ENCODE results near the gene TMED10.

TMED10 gene

DNA sequence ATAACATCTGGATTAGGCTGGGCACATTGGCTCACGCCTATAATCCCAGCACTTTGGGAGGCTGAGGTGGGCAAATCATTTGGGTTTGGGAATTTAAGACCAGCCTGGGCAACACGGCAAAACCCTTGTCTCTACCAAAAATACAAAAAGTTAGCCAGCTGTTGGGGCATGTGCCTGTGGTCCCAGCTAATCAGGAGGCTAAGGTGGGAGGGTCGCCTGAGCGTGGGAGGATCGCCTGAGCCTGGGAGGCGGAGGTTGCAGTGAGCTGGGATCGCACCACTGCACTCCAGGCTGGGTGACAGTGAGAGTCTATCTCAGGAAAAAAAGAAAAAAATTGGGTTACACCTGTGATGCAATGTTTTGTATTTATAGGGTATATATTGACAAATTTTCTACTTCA is 54.9 kb downstream of the TMED10 start:
- no peak for TF ChIP-seq POLR2A (IDR thresholded peaks at IDR 0.05; ENCODE audit: low read depth, low read length)
- DNase-seq (ENCODE audit: insufficient read length, low spot score) (no peak), FAIRE-seq (no peak)

DNA sequence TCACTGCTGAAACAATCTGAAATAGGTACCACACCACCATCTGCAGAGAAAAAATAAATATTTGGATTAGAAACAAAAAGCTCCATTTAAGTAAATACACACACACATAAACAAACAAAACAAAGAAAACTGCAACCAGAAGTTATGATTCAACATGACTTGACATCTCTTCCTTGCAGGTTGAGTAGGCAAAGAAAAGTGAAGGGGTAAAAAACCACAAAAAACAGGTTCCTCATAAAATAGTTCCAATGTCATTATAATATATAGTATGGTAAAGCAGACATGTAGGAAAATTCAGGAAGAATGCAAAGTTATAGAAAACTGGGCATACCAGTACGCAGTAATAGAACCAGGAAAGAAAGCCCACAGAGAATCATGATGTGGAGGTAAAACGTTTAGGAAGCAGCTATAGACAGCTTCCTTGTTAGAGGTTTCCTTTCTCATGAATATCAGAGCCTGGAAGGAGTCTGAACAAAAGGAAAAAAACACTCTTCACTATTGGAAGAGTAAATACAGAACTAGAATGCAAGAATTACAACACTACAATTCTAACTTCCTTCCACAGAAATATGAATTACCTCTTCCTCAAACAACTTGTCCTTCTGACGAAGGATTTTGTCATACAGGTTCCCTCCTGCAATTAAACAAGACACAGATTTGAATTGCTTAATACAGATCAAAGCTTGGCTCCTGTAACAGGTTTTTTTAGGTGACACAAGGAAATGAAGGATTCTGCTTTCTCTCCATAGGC is 55.7 kb downstream of the TMED10 start:
- no peak for TF ChIP-seq POLR2A (IDR thresholded peaks at IDR 0.05; ENCODE audit: low read depth, low read length)
- DNase-seq (ENCODE audit: insufficient read length, low spot score) (no peak), FAIRE-seq (no peak)

DNA sequence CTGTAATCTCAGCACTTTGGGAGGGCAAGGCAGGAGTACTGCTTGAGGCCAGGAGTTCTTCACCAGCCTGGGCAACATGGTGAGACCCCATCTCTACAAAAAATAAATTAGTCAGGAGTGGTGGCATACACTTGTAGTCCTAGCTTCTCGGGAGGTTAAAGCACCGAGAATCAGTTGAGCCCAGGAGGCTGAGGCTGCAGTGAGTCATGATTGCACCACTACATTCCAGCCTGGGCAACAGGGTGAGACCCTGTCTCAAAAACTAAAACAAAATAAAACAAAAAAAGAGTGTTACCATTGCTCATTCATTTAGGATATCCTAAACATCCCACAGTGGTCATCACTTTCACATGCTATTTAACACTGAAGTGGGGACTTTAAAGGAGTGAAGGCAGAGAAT is 57.4 kb downstream of the TMED10 start:
- FAIRE-seq (no peak), DNase-seq (ENCODE audit: insufficient read length, low spot score) (no peak)
- no peak for TF ChIP-seq POLR2A (IDR thresholded peaks at IDR 0.05; ENCODE audit: low read depth, low read length)

DNA sequence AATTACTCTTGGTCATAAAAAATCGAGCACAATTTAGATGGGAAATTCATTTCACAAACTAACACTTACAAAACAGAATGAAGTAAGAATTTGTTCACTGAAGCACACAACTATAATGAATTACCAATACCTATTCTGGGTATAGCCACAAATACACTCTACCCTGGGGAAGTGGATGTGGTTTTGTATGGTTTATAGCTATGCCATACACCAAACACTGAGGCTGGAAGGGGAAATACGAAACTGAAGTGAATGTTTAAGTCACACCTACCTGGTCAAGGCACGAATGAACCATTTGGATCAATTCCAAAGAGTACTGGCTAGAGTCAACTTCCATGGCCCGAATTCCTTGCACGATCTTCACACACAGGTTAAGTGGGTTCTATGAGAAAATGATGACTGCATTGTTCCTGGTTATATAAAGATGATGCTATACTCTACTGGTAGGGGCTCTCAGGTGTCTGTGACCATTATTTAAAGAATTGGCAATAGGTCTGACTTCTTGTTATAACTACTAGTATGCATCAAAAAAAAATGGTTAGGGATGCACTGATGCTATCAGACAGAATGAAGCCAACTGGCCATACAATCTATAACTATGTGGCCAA is 62.4 kb downstream of the TMED10 start:
- no peak for TF ChIP-seq POLR2A (IDR thresholded peaks at IDR 0.05; ENCODE audit: low read depth, low read length)
- DNase-seq (ENCODE audit: insufficient read length, low spot score) (no peak), FAIRE-seq (no peak)

DNA sequence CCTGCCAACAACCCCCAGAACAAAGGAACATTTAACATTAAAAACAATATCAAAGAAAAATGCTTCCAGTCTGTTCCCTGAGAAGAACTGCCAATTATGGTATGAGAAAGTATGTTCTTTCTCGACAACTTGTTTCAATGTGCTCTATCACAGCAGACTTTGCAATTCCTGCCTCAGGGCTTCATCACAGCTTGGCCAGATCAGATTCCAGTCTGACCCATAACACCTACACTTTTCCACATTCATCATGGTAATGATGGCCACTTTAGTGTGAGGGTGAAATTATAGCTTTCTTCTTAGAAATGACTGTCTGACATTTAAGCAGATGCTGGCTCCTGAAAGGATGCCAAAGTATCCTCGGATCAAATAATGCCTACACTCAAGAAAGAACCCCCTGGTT is 66.5 kb downstream of the TMED10 start:
- no peak for TF ChIP-seq POLR2A (IDR thresholded peaks at IDR 0.05; ENCODE audit: low read depth, low read length)
- DNase-seq (ENCODE audit: insufficient read length, low spot score) (no peak), FAIRE-seq (no peak)

DNA sequence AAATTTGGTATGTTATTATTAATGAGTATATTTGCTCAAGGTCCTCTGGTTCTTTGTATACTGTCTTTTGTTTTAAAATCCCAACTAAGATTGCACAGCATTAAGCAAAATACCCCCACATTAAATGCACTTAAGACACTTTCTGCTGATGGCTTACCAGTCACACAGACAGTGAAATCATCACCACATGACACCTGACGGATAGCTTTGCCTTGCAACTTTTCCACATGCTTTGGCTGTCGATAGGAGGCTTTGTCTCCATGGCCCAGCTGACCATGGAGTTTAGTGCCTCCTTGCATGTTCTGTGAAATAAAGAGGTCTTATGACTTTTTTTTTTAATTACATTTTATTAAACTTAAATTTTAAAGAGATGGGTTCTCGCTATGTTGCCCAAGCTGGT is 69.2 kb downstream of the TMED10 start:
- no peak for TF ChIP-seq POLR2A (IDR thresholded peaks at IDR 0.05; ENCODE audit: low read depth, low read length)
- DNase-seq (ENCODE audit: insufficient read length, low spot score), result no peak
- no peak for FAIRE-seq

DNA sequence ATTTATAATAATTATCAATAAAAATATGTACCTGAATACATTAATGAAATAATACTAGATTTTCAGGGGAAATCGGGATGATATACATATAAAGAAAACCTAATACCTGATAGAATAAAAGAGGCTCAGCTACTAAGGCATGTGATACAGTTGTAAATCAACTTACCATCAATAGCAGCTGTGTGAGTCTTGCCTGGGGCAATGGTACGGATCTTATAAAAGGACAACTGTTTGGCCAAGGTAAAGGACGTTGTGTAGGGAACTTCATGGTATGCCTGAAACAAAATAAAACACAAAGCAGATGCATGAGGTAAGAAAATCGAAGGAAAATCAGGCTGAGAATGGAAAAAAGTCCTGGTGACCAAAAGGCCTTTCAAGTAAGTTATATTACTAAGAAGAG is 74.9 kb downstream of the TMED10 start:
- DNase-seq (ENCODE audit: insufficient read length, low spot score) (no peak), FAIRE-seq (no peak)
- TF ChIP-seq POLR2A (IDR thresholded peaks at IDR 0.05; ENCODE audit: low read depth, low read length), result no peak

DNA sequence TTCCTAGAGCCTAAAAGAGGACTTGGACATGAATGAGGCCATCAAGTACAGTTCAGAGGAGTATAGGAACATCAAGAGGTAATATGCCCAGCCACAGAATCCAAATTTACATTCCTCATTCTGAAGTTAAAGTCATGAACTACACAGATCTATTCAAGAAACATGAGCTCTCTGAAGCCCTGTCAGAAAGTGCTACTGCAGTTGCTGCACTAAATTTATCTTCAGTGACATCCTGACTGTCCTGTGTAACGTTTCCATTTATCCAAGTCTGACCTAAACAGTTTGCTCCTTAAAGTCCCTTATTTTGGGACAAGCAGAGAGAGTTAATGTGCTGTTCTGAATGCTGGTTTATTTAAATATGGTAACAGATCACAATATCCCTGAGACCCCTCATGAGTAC is 77.7 kb downstream of the TMED10 start:
- no peak for DNase-seq (ENCODE audit: insufficient read length, low spot score)
- no peak for FAIRE-seq
- no peak for TF ChIP-seq POLR2A (IDR thresholded peaks at IDR 0.05; ENCODE audit: low read depth, low read length)

DNA sequence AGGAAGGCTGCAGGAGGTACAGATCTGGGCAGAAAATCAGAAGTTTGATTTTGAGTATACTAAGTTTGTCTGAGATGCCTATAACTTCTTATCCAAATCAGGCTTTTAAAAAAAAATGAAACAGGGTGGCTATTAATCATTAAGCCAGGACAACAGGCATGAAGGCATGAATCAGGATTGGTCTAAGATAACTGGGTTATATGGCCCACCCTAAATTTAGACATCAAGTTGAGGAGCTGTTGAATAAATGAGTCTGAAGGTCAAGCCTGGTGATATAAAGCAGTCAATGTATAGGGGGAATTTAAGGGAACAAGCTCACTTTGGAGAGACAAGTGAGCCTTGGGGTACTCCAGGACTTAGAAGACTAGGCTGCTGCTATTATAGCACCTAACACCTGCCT is 78.2 kb downstream of the TMED10 start:
- TF ChIP-seq POLR2A (IDR thresholded peaks at IDR 0.05; ENCODE audit: low read depth, low read length), result no peak
- no peak for FAIRE-seq
- DNase-seq (ENCODE audit: insufficient read length, low spot score), result no peak

DNA sequence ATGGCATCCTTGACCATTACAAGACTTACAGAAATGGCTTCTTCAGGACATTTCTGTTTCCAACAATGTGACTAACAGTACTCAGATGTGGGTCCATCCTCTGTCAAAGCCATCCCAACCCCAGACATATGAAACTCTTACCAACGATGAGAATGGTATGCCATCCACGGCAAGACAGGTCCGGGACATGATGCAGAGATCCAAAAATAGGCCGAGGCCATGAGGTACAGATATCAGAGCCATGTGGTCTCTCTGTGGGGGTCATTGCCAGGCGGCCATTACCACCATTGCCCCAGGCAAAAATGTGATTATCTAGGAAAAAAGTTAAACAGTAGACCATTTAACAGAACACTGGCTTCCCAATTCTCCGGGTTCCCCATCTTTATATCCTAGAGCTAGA is 79.5 kb downstream of the TMED10 start:
- FAIRE-seq, result no peak
- TF ChIP-seq POLR2A (IDR thresholded peaks at IDR 0.05; ENCODE audit: low read depth, low read length), result no peak
- no peak for DNase-seq (ENCODE audit: insufficient read length, low spot score)

DNA sequence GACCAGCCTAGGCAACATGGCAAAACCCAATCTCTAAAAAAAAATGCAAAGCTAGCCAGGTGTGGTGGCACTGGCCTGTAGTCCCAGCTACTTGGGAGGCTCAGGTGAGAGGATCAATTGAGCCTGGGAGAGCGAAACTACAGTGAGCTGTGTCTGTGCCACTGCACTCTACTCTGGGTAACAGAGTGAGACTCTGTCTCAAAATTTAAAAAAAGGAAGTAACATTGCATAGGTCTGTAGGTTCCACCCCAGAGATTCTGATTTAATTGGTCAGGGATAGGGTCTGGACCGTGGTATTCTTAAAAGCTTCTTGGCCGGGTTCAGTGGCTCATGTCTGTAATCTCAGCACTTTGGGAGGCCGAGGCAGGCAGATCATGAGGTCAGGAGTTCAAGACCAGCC is 80.7 kb downstream of the TMED10 start:
- FAIRE-seq (no peak), DNase-seq (ENCODE audit: insufficient read length, low spot score) (no peak)
- TF ChIP-seq POLR2A (IDR thresholded peaks at IDR 0.05; ENCODE audit: low read depth, low read length), result no peak

DNA sequence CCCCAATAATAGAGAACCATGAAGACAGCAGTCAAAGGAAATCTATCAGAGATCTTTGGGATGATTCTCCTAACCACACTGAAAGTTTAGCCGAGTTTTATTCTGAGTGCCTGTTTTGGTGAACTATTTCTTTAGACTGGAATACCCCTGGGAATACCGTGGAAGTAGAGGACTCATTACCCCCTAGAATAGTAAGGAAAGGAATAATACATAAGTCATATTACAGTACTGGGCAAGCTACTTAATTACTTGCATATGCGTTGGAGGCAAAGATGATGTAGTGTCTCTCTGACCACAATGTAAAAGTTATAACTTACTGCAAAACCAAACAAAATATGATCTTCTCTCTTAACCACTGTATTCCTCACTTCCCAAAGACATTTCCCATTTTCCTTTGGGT is 81.5 kb downstream of the TMED10 start:
- TF ChIP-seq POLR2A (IDR thresholded peaks at IDR 0.05; ENCODE audit: low read depth, low read length), result no peak
- no peak for FAIRE-seq

DNA sequence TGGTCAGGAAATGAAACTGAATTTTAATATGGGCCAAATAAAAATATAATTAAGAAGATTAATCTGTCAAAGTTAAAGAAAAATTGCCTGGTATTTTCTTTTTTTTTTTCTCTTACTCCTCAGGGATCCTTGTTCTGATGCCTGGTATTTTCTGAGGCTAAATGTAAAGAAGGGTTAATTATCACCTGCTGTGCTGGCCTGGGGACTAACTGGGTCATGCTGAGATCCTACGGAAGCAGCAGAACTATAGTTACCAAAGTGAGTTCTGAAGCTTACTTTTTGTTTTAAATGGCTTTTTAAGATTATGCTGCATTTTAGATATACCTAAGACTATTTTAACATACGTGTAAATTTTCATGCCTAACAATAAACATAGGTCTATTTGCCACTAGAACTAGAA is 83.7 kb downstream of the TMED10 start:
- DNase-seq (ENCODE audit: insufficient read length, low spot score) (no peak), FAIRE-seq (no peak)
- no peak for TF ChIP-seq POLR2A (IDR thresholded peaks at IDR 0.05; ENCODE audit: low read depth, low read length)

More for the DNA sequence above, 81.5 kb downstream of the TMED10 start:
- no peak for DNase-seq (ENCODE audit: insufficient read length, low spot score)

DNA sequence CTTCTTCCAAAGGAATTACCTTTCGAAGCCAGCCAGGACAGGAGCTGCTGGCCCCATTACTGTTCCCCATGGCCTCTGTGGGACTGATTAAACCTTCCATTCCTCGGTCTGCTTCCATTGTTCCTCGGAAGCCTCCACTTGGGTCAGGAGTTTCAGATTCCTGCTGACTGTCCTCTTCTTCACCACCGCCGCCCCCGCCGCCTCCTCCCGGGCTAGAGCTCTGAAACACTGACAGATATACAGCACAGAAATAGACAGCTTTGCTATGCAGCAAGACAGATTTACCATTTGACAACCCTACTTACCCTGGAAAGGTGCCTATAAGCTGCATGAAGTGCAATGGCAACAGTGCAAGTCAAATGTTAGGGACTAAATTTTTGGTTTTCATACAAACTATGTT is 85.2 kb downstream of the TMED10 start:
- no peak for FAIRE-seq
- TF ChIP-seq POLR2A (IDR thresholded peaks at IDR 0.05; ENCODE audit: low read depth, low read length), result no peak
- no peak for DNase-seq (ENCODE audit: insufficient read length, low spot score)

DNA sequence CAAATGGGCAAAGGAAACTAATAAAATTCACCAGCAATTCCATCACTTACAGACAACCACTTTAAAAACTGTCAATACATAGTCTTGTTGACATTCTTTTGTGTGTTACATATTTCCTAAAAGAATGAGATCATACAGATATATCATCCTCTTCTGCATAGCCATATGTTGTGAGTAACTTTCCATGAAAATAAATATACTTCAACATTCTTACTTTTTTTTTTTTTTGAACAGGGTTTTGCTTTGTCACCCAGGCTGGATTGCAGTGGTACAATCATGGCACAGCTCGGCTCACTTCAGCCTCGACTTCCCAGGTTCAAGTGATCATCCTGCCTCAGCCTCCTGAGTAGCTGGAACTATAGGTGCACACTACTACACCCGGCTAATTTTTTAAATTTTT is 86.1 kb downstream of the TMED10 start:
- DNase-seq (ENCODE audit: insufficient read length, low spot score) (no peak), FAIRE-seq (no peak)
- no peak for TF ChIP-seq POLR2A (IDR thresholded peaks at IDR 0.05; ENCODE audit: low read depth, low read length)

Data from H54 (cell line).